Measurements from ENCODE around the gene THRB.

THRB gene

DNA sequence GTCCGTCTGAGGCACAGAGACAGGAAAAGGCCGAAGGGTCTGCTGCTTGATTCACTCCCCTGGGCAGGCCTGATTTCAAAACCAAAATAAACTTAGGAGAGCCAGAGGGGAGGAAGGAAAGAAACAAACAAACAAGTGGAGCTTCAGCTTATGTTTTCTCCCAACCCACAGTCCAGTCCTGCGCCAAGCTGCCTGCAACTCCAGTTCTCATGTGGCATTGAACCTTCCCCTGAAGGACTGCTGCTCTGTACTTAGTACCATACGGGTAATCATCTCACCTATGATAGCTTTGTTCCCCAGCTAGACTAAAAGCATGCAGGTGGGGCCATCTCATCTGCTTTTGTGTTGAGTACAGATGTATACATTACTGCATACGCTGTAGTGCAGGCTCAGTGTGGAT lies 236.4 kb downstream of the THRB start:
- DNase-seq (ENCODE audit: low read depth): no peak
- TF ChIP-seq, protein P1, sequence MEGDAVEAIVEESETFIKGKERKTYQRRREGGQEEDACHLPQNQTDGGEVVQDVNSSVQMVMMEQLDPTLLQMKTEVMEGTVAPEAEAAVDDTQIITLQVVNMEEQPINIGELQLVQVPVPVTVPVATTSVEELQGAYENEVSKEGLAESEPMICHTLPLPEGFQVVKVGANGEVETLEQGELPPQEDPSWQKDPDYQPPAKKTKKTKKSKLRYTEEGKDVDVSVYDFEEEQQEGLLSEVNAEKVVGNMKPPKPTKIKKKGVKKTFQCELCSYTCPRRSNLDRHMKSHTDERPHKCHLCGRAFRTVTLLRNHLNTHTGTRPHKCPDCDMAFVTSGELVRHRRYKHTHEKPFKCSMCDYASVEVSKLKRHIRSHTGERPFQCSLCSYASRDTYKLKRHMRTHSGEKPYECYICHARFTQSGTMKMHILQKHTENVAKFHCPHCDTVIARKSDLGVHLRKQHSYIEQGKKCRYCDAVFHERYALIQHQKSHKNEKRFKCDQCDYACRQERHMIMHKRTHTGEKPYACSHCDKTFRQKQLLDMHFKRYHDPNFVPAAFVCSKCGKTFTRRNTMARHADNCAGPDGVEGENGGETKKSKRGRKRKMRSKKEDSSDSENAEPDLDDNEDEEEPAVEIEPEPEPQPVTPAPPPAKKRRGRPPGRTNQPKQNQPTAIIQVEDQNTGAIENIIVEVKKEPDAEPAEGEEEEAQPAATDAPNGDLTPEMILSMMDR (IDR thresholded peaks at IDR 0.05; ENCODE audit: insufficient read depth, low read depth, low read length, missing control alignments): no peak
- H3K4me3 ChIP-seq (ENCODE audit: low read length): no peak overlapping the region

DNA sequence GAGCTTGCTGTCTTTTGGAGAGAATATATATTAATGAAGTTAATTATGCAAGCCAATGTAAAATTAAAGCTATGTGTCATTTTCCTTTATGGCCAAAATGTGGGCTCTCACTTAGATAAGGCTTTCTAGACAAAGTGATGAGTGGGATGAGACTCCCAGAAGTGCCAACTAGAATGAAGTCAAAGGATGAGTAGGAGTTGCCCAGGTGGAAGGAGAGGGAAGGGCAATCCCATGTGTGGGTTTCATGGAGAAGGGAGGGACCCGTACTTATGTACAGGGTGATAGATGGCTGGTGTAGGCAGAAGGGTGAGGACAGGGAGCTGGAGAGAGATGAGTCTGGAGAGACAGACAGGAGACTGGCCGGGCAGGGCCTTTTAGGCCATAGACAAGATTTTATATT lies 239.2 kb downstream of the THRB start:
- TF ChIP-seq, protein P1 (IDR thresholded peaks at IDR 0.05; ENCODE audit: insufficient read depth, low read depth, low read length, missing control alignments): no peak
- no peak overlapping the region for H3K4me3 ChIP-seq (ENCODE audit: low read length)
- no peak for DNase-seq (ENCODE audit: low read depth)

DNA sequence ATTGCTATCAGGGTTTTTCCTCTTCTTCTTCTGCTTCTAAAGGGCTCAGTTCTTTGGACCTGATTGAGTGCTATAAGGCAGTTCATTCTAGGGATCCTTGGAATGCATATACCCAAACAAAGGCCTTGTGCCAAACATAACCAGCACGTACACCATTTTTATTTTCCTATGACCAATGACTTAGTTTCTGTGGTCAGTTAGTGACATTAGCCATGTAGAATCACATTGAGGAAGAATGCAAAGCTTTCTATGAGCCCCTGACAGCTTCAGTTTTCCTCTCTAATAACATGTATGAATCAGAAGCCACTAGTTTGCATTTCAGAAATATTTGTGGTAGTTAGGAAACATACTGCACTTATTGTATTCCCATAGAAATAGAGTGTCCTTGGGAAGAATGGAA lies 240.0 kb downstream of the THRB start:
- no peak overlapping the region for H3K4me3 ChIP-seq (ENCODE audit: low read length)
- peak; percentile 30 for DNase-seq (ENCODE audit: low read depth)
- TF ChIP-seq, protein P1 (IDR thresholded peaks at IDR 0.05; ENCODE audit: insufficient read depth, low read depth, low read length, missing control alignments): no peak

DNA sequence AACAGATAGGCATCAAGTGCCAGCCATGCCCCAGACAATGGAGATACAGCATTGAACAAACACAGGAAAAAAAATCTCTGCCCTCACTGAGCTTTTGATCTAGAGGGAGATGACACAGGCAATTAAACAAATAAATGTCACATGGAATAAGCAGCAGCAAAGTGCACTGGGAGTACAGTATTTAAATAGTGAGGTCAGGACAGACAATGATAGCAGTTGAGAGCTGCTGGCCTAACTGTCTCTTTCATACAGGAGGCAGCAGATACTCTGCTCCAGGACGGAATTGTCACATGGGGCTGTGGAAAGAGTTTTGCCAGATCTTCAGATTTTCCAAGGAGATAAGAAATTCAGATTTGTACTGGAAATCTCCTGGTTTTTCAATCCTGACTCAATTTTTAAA lies 241.3 kb downstream of the THRB start:
- no peak for DNase-seq (ENCODE audit: low read depth)
- no peak overlapping the region for H3K4me3 ChIP-seq (ENCODE audit: low read length)
- TF ChIP-seq, protein P1 (IDR thresholded peaks at IDR 0.05; ENCODE audit: insufficient read depth, low read depth, low read length, missing control alignments): no peak

DNA sequence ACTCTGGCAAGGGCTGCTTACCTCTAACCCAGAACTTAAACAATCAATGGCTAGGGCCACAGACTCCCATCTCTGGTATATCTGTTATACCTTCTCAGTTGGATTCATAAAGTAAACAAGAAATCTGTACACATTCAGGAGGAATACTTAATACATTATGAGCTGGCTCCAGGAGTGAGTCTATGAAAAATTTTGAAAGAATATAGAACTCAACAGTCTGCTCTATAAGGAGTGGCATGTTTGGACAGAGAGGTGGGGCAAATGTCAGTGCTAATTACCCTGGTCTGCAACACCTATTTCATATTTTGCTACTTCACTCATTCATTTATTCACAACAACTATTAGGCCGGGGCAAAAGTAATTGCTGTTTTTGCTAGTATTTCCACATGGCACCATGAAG lies 245.1 kb downstream of the THRB start:
- no peak for DNase-seq (ENCODE audit: low read depth)
- no peak overlapping the region for H3K4me3 ChIP-seq (ENCODE audit: low read length)
- TF ChIP-seq, protein P1 (IDR thresholded peaks at IDR 0.05; ENCODE audit: insufficient read depth, low read depth, low read length, missing control alignments): no peak

DNA sequence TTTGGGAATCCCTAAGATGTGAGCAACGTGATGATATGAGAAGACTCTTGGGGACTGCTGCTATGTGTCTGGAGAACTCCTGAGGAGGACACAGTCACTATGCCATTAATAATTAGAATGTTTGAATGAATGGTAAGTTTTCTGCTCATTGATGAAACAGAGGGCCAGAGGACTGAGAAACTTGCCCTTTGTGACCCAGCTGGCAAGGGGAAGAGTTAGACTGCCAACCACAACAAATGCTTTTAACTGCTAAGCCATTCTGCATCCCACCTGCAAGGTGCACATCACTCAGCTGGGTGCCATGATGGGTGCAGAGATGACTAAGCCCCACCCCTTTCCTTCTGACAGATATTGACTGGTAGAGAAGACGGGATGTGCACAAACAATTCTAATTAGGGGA lies 249.6 kb downstream of the THRB start:
- DNase-seq (ENCODE audit: low read depth): no peak
- TF ChIP-seq, protein P1 (IDR thresholded peaks at IDR 0.05; ENCODE audit: insufficient read depth, low read depth, low read length, missing control alignments): no peak
- no peak overlapping the region for H3K4me3 ChIP-seq (ENCODE audit: low read length)

DNA sequence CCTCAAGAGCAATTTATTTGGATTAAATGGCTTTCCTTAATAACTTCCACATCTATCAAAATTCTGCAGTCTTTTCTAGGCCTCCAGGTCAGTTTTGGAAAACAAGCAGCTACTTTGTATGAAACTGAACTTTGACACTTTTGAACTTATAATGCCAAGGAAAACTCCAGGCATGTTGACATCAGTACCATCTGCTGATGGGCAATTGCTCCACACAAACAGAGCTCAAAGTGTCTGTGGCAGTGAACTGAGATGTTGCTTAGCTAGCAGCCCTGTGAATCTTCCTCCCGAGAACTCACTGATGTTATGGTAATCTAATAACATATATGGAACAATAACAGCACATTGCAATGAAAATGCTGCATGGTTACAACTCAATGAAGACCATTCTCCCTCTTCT lies 250.2 kb downstream of the THRB start:
- H3K4me3 ChIP-seq (ENCODE audit: low read length): no peak overlapping the region
- TF ChIP-seq, protein P1 (IDR thresholded peaks at IDR 0.05; ENCODE audit: insufficient read depth, low read depth, low read length, missing control alignments): no peak
- no peak for DNase-seq (ENCODE audit: low read depth)
